Fibroblast of mammary gland (primary cell): ENCODE data around the gene FBP2.

Experiments
- DNase-seq: peaks from one replicate; pipeline ENCODE4 v3.0.0-alpha.2; 2010; ENCODE audit warnings: low read depth
- H3K4me3 ChIP-seq: 2 replicates; pipeline ENCODE4 v1.5.1; 2011; ENCODE audit warnings: low read depth, mild to moderate bottlenecking, low read length, moderate library complexity; ENCODE audit not compliant: control insufficient read depth
- CTCF ChIP-seq: conservative IDR thresholded peaks from 2 replicates; pipeline ENCODE4 v1.5.1; 2011; ENCODE audit warnings: low read depth, low read length, inconsistent platforms; ENCODE audit not compliant: control insufficient read depth, insufficient read depth

Gene FBP2

GRCh38 chr9:94581728-94582127, 11.9 kb downstream of the FBP2 start:
- TF ChIP-seq CTCF = no peak
- H3K4me3 ChIP-seq = no peak overlapping the region
- no peak for DNase-seq

DNA sequence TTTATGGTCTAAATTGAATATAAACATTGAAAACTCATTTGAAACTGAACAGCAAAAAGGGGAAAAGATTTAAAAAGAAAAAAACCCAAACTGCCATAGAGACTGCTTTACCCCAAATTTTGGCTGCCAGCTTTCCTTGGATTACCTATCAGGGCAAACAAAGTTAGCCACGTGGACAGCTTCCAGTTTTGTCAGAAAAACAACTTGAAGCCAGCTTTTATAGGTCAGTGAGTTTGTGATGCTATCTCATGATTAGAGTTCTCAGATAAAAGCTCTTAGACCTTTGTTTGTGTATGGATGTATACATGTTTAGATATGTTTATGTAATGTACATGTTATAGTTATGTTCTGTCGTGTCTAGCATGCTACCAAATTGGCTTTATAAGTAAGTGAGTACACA, 16.1 kb downstream of the FBP2 start:
- DNase-seq = no peak
- no peak for TF ChIP-seq CTCF
- H3K4me3 ChIP-seq = no peak overlapping the region

GRCh38 chr9:94577036-94577435, 16.6 kb downstream of the FBP2 start:
- no peak for DNase-seq
- TF ChIP-seq CTCF = no peak
- no peak overlapping the region for H3K4me3 ChIP-seq

- DNase-seq = no peak
- H3K4me3 ChIP-seq = no peak overlapping the region
- no peak for TF ChIP-seq CTCF
Observed at GRCh38 chr9:94576131-94576530, 17.5 kb downstream of the FBP2 start.

DNA sequence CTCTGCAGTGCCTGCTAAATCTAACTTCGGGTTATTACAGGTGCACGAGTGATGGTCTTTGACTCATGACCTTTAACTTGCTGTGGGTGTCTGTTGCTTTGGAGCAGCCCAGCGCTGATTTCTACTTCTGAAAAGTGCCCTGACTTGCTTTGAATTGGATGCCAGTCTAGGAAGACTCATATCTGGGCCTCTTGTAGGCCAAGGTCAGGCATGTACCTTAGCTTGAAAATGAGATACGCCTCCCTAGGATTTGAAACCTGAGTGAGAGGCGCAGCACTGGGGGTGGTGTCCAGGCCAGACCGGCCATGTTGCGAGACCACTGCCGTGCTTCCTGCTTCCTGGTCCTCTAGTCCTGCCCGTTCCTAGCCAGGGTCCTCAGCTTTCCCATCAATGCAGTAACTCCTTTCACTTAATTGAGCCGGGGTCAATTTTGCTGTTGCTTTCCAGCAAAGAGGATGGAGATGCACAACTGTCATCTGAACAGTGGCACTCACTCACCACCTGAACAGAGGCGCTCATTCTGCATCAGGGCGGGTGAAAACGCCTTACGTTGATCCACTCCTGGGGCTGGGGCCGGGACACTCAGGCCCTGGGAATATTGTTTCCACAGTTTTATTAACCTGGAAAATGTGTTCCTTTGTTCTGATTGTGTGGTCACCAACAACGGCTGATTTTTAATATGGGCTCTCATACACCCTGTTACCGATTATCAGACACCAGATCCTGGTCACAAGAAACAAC, 24.5 kb downstream of the FBP2 start:
- no peak for DNase-seq
- TF ChIP-seq CTCF = no peak
- H3K4me3 ChIP-seq = no peak overlapping the region

GRCh38 chr9:94568250-94568889, 25.3 kb downstream of the FBP2 start:
- no peak for TF ChIP-seq CTCF
- H3K4me3 ChIP-seq = no peak overlapping the region
- DNase-seq = no peak
